Measurements from ENCODE around the gene THSD7B. TPM values are rescaled to one million over a fixed set of nuclear protein-coding genes. Genes with fewer than 3 reads are reported as not detected.
A peak's percentile ranks its signal among the peaks of the same experiment; 100 is the strongest.

Gene THSD7B
- total and polyA plus RNA-seq, 2 experiments from 2014 or later, result 0.86 to 3.8 TPM

- H3K27me3 ChIP-seq (ENCODE audit: insufficient read depth), result no peaks in the 10 kb centered on the region
- H3F3A ChIP-seq (replicated peaks; ENCODE audit: low read depth), result no peaks in the 10 kb centered on the region
- no peaks in the 10 kb centered on the region for H4K20me1 ChIP-seq (replicated peaks; ENCODE audit: insufficient read depth)
- H3K36me3 ChIP-seq (ENCODE audit: insufficient read depth), result no peaks in the 10 kb centered on the region
- H3K27ac Mint-ChIP-seq, result 0 out of 2 replicates have a peak overlapping the region, but pooled peaks have one; percentile 59
- TF ChIP-seq ETS1 (IDR thresholded peaks at IDR 0.05) (no peak), ZNF462 (CRISPR knock-in tag; IDR thresholded peaks at IDR 0.05) (no peak), ZNF114 (CRISPR knock-in tag; IDR thresholded peaks at IDR 0.05) (no peak), CREB1 (CRISPR knock-in tag; IDR thresholded peaks at IDR 0.05; ENCODE audit: low read depth) (no peak), EZH2 (IDR thresholded peaks at IDR 0.05; ENCODE audit: low read depth, unreplicated experiment) (no peak), JUNB (IDR thresholded peaks at IDR 0.05; ENCODE audit: unreplicated experiment) (no peak), NANOG (IDR thresholded peaks at IDR 0.05; ENCODE audit: borderline replicate concordance) (no peak)
- no peaks in the 10 kb centered on the region for H3K9me2 ChIP-seq (ENCODE audit: insufficient read depth)
- no peak overlapping the region for H2AFZ ChIP-seq
- H3K79me2 ChIP-seq (replicated peaks; ENCODE audit: insufficient read depth), result no peaks in the 10 kb centered on the region
- no peak for ATAC-seq
- no peaks in the 10 kb centered on the region for H3K9me3 Mint-ChIP-seq
- DNase-seq (ENCODE audit: low spot score), result no peak
- H3K4me1 ChIP-seq (ENCODE audit: insufficient read depth), result no peaks in the 10 kb centered on the region
- 0 out of 3 replicates have a peak, but pooled peaks cover 2% of the 10 kb centered on the region for H3K4me1 Mint-ChIP-seq
- no peak overlapping the region for H3K27ac ChIP-seq (ENCODE audit: low read depth)
- H3K4me2 ChIP-seq, result no peak overlapping the region
- H3K36me3 Mint-ChIP-seq (ENCODE audit: low read depth), result no peaks in the 10 kb centered on the region
- no peak overlapping the region for H3K4me3 ChIP-seq
- H3K27me3 Mint-ChIP-seq (ENCODE audit: insufficient read depth, low read depth, poor library complexity), result no peaks in the 10 kb centered on the region
- H3K4me3 Mint-ChIP-seq, result no peak overlapping the region
These were observed 349.9 kb downstream of the THSD7B start for GRCh38 chr2:137115081-137115794.
